Middle frontal gyrus (tissue), 1 donor: Measurements from ENCODE around the gene NEBL.

Experiments used
- DNase-seq: peaks from one replicate; pipeline ENCODE4 v3.0.0-alpha.2; 2015; ENCODE audit warnings: low spot score; ENCODE audit errors: extremely low spot score

The NEBL gene

DNA sequence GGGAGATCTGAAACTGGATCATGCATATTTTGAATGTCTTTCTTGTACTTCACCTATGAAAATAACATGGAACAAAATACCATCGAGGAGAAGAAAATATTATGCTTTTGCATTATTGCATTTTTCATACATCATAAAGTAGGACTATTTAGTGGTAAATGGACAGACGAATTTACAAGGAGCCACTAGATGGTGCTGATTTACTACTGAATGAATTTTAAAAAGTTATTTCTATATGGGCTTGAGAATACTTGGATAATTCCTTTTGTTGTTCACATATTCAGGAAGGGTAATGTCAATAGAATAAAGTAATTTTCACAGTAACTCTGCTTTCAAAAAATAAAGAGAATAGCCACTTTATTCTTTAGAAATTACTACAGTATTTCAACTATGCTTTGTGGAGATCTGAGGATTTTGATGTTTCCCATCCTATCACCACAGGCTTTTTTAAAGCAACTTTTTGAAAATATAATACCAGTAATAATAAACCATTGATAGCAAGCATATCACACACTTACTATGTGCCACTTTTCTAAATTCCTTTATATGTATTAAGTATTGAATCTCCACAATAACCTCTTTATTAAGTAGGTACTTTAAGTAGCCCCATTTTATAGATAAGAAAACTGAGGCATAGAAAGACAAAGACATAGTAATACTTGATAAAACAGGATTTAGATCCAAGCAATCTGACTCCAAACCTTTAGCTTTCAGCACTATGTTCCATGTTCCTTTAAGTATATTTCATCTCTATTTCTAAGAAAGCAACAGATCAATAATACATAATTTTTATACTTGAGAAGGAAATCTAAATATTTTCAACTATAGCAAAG lies 38.6 kb downstream of the NEBL start:
- DNase-seq = peak; percentile 49

DNA sequence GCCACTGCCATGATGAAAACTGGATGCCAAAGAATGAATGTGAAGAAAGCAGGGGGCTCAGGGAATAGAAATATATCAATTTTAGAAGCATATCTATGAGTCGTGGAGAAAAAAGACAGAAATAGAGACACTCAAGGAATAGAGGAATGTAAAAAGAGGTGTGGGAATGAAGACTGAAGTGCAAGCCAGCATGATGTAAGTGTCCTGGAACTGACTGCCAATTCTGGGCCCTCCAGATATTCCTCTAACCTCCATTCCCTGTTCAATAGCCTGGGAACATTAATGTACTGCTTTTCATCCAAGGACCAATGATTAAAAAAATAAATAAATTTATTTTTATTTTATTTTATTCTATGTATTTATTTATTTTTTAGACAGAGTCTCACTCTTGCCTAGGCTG lies 40.6 kb downstream of the NEBL start:
- no peak for DNase-seq

DNA sequence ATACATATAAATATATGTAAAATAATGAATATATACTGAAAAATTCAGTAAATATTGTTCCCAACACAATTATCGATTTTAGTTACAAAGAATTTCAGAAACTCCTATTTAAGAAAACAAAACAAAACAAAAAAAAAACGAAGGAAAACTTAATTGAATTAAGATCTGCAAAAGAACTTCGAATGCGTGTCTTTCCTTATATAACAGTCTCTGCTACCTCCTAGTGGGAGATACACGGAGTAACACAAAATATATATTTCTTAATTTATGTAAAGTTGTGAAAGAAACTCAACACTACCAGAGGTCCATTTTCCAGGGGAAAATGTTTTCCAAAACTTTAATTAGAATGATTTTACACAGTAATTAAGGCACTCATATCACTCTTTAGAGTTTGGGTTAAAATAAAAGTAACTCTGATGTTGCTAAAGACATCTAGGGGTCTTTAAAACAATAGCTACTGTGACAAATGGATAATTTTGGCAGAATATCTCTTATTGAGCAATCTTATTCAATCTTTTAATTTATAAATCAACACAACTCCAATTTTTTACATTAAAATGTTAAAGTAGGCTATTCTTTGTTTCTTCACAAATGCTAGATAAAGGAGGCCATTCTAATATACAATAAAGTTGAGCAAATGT lies 41.6 kb downstream of the NEBL start:
- DNase-seq = no peak

DNA sequence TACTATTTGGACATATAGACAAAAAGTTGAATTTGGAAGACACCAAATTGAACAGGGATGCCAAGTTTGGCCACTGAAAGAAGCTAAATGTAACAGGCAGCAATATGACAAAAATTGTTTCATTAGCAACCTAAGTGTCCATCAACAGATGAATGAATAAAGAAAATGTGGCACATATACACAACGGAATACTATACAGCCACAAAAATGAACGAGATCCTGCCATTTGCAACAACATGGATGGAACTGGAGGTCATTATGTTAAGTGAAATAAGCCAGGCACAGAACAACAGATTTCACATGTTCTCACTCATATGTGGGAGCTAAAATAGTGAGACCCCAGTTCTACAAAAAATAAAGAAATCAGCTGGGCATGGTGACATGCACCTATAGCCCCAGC lies 43.8 kb downstream of the NEBL start:
- no peak for DNase-seq

DNA sequence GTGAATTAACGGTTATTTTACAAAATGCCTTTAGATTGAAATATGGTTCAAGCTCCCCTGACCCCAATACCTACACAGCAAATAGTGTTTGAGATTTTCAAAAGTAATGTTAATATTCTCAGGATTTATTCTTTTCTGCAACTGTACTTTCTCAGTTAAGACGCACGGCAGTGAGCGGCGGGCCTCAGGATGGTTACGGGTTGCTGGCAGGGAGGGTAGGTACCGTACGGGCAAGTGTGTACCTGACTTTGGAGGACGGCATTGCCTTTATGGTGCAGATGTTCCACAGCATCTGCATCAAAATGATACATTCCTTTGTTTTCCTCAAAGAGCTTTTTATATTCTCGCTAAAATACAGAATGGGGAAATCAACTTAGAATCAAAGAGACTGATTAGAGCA lies 44.8 kb downstream of the NEBL start:
- no peak for DNase-seq

DNA sequence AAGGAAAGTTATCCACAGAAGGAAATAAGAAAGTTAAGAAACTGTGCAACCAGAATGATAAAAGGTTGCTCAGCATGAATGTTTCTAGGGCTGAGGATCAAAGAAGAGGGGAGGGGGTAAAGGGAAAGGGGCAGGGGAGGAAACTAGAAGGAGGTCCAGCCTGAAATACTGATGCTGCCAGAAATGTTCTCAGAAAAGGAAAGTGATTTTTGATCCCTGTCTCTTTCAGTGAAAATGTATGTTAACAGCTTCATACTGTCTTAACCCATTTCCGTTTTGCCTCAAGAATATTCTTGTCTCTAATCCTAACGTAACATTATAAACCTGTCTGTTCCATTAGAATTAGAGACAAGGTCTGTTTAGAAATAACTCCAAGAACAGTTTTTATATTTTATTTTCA lies 49.6 kb downstream of the NEBL start:
- DNase-seq = no peak

DNA sequence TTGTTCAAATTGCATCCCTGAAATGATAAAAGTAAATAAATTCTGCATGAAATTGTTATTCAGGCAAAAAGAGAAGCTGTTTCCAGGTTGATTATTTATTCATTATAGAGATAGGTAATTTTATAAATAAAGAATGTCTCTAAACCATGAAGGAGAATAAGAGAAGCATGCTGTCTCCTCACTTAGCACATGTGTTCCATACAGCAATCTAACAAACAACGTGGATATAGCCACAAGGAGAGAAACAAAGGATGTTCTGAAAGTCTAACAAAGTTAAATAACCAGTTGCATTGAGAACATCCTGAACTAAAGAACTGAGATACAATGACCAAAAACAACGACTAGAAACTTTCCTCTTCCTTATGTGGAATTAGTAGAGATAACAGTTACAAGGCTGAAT lies 50.8 kb downstream of the NEBL start:
- no peak for DNase-seq

DNA sequence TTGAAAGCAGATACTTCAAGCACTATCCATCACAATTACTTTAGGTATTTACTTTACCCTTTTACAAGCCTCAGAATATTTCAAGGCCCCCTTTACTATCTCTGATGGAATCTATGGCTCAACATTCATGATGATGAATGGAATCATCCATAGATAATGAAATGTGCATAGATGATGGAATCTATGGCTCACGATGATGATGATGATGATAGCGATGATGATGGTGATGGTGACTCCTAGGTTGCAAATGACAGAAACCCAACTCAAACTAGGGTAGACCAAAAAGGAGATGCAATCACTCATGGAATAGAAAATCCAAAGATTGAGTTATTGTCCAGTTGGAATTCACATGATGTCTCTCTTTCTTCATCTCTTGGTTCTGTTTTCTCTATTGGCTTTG lies 55.7 kb downstream of the NEBL start:
- DNase-seq = no peak

DNA sequence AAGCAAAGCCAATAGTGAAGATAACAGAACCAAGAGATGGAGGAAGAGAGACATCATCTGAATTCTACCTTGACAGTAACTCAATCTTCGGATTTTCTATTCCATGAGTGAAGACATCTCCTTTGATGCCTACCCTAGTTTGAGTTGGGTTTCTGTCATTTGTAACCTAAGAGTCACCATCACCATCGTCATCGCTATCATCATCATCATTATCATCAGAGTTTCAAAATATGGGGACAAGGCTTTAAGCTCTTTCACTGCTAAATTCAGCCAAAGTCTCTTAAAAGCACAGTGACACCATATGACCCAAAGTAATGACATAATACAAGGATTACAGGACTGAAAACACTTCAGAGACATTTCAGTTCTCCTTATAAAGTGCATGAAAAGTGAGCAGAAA lies 57.2 kb downstream of the NEBL start:
- DNase-seq = no peak

DNA sequence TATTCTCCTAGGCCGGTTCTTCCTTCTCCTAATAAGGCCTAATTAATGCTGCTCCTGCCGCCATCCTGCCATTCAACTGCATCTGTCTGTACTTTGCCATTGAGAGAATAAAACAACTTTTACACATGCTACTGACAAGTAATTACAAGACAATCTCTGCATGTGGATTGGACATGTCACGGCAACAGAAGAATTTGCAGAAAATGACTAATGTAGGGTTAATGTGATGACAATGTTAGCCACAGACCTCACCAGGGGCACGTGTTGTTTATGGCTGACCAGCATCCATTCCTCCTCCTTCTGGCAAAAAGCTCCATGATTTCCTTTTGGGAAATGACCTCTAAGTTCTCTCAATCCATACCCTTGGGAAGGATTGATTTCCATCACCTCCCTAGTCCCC lies 58.0 kb downstream of the NEBL start:
- no peak for DNase-seq

DNA sequence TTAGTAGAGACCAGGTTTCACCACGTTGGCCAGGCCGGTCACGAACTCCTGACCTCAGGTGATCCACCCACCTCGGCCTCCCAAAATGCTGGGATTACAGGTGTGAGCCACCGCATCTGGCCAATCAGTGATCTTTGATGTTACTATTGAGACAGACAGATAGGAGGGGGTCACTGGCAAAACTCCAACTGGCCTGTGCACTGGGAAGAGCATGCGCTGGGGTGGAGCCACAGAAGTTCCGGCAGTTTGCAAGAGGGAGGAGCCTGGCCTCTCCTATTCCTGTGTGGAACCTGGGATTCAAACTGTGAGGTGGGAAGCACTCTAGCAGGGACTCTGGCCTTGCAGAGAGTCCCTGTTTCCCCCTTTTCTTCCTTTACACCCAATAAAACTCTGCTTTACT lies 60.7 kb downstream of the NEBL start:
- no peak for DNase-seq

DNA sequence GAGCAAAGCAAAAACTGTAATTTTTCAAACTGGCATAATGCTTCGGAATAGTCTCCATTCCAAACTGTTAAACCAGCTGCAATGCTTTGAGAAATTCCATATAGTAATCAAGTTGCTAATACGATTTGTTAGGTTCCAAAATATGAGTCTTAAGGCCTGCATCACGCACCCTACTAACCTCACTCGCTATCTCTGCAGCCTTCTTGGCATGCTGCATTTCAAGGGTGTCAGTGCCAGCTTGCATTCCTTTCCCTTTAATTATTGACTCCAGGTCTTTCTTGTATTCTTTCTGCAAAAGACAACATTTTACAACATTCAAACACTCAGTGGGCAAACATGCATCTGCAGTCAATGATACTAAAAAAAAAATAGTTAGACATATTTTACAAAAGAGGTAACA lies 61.8 kb downstream of the NEBL start:
- DNase-seq = no peak

DNA sequence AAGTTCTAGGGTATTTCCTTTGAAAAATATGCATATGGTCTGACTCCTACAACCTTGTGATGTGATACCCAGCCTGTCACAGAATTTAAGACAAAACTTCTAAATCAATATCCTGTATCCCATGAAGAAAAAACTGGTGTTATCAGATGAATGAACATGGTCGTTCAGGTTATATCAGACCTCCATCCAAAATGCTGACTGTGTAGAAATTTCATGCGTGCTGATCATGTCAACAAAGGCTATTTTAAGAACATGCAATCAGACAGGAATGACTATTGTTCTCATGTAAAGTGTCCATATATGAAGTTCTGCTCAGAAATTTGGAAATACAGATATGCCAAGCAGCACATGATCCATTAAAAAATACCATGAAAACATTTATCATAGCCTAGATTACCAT lies 62.3 kb downstream of the NEBL start:
- DNase-seq = no peak

DNA sequence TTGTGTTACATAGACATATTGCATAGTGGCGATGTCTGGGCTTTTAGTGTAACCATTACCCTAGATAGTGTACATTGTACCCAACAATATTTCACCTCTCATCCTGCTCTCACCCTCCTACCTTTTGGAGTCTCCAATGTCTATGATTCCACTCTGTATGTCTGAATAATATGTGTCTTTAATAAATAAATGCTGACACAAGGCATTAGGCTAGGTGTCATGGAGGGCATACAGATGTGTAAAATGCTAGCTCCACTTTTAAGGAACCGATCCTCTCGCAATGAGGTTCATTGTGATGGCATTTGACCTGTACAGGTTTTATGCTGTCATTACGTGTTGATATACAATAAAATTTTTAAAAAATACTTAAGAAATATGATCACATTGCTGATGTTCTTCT lies 74.3 kb downstream of the NEBL start:
- DNase-seq = no peak

DNA sequence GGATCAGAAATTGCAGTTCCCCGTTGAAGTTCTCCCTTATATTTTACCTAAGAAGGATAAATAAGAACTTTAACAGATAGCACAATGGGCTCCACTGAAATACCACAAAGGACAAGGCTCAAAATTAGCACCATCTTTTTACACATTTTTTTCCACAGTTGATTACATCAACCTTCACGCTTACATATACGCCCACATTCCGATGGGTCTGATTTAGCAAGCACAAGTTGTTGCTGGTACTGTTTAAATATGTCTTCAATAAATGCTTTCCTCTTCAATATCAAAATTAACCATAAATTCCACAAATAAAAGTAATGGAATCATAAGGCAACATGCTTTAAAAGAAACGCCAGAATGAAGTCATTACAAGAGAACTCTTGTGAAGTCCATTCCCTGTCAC lies 79.5 kb downstream of the NEBL start:
- no peak for DNase-seq

DNA sequence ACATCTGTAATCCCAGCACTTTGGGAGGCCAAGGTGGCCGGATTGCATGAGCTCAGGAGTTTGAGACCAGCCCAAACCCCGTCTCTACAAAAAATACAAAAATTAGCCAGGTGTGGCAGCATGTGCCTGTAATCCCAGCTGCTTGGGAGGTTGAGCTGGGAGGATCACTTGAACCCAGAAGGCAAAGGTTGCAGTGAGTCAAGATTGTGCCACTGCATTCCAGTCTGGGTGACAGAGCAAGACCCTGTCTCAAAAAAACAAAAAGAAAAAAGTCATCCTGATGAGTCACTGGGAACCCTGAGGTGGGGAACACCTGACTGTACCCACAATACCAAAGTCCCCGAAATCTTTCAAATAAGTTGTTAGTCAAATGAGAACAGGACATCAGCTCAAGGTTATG lies 80.0 kb downstream of the NEBL start:
- no peak for DNase-seq

DNA sequence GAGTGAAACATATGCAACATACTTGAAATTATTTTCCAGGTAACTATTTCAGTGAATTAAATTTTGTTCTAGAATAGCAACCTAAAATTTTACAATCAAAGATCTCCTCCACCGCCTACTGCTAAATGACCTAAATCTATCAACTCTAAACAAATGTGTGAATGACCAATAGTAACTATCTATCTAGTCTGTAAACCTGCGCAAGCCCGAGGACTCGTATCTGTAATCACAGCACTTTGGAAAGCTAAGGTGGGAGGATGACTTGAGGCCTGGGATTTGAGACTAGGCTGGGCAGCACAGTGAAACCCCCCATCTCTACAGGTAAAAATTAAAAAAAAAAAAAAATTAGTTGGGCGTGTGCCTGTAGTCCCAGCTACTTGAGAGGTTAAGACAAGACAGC lies 83.0 kb downstream of the NEBL start:
- DNase-seq = no peak

DNA sequence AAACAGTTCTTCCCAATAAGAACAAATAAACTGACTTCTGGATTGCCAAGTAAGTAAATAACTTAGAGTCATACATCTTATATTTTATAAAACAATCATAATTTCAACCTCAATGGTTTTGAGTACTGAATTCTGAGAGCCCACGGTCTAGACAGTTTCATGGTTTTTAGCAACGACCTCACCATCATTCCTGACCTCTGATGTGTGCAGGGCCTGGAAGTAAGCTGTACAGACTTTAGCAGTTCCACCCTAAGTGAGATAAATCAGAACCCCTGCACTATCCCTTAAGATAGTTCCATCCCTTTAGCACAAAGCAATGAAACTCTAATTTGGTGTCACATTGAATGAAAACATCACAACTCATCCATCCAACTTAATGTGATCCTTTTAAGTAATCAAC lies 86.0 kb downstream of the NEBL start:
- DNase-seq = no peak

DNA sequence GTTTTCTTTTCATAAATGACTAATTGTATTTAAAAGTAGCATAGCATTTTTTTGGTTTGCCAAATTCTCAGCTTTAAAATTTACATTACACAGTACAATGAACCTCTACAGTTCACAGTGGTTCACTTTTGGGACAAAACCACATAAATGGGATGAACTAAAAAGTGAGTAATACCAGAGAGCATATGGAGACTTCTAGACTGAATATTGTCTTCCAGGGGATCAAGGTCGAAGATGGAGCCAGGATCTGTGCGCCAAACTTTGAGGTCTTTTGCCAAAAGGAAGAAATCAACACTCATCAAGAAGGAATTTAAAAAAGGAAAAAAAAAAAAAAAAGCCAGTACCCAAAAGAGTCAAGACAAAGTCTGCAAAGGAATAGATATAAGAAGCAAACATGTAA lies 87.5 kb downstream of the NEBL start:
- DNase-seq = no peak

DNA sequence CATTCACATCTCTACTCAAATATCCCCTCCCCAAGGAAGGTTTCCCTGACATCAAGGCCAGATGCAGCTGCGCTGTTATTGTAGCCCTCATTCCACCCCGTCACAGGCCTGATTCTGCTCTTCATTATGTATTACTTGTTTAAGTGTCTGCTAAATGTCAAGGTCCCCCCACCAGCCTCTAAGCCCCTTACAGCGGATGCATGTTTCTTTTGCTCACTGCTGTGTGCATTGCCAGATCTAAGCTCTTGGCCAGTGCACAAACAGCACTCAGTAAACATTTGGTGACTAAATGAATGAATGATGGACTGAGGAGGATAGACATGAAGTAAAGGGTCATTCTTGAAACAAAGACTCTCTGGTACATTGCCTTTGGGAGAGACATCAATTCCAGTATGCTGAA lies 90.6 kb downstream of the NEBL start:
- no peak for DNase-seq

DNA sequence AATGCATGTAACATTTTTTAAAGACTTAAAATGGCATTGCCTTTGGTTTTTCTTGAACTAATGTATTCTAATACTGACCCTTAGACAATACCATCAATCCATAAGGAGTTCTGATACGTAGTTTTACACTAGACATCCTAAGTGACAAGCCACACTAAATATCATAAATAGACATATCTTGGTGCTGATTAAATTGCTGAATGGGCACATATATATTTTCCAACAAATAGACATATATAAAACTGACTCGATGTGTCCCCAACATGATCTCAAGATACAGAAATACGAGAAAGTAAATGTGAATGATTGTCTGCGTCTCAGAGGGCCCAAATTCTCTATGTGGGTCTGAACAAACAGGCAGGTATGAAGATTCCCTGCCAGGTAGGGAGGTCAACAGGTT lies 99.8 kb downstream of the NEBL start:
- DNase-seq = no peak

DNA sequence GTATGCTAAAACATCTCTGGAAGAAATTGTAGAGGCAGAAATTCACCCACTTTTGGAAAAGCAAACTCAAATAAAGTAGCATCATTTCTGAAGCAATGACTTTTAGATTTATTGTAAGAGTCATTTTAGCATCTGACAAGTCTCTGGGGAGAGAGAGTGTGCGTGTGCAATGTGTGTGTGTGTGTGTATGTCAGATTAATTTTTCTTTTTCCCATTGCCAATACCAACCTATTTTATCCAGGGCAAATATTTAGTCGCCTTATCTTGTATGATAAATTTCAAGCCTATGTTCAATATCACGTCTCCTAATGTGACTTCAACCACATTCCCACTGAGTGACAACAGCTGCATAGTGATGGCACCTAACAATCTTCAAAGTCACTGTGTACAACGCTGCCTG lies 101.7 kb downstream of the NEBL start:
- no peak for DNase-seq

DNA sequence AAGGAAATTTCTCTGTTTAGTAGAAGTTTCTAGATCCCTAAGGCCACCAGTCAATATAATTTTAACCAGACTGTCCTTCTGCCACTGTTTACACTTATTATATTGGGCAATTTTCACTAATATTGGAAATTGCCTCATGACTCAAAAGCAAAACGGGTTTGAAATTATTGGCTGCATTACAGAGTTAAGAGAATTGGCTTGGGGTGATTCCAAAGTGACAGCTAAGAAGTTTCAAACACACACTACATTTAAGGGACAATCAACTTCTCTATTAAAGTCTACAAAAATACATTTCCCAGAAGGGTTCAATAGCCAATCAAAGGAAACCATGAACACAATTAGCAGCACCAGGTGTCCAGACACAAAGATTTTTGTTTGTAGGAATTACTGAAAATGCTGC lies 111.9 kb downstream of the NEBL start:
- DNase-seq = no peak
